Measurements from ENCODE around the gene CBX1.

The CBX1 gene

DNA sequence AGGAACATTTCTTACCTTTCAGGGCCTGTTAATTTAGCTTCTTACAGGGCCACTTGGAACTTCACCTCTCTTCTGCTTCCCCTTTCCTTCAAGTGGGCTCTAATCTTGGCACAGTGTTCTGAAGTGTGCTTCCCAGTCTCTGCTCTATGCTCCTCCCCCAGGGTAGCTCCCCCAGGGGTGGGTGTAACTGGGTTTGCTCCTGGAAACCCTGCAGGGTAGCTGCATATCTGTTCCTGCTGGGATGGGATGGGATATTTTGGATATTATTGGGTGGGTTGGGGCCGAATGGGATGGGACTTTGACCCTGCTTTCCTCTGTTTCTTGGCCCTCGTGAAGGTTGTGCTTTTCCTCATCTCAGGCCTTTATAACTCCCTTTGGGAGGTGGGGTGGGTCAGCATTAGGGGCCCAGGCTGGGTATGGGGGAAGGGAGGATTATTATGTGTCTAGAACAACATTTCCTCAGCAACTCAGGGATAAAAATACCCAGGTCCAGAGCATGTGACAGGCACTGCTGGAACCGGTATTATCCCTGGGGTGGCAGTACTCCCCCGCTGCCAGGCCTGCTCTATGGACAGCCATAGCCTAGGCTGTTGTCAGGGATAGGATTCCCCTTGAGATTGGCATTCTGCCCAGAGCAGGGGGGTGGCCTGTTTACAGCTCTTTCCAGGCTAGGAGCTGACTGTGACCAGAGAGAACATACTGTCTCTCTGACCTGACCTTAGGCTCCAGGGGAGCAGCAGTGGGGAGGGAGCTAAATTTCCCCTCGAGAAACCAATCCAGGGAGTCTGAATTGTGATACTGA, 48.1 kb downstream of the CBX1 start:
- Histone ChIP-seq H3K4me3 (ENCODE audit: low read depth in 1 of 2, low read length in 1 of 2) (no peak overlapping the region), H3K36me3 (peaks cover 78% of the 10 kb centered on the region), H3K9me3 (no peaks in the 10 kb centered on the region), H3K27me3 (no peaks in the 10 kb centered on the region), H3K4me1 (ENCODE audit: control insufficient read depth in 1 of 2, insufficient read depth in 1 of 2, low read depth in 1 of 2, low read length in 1 of 2) (peaks cover 22 to 25% of the 10 kb centered on the region in 2 experiments), H3K27ac (no peak overlapping the region)
- TF ChIP-seq CTCF (IDR thresholded peaks at IDR 0.05) = no peak

DNA sequence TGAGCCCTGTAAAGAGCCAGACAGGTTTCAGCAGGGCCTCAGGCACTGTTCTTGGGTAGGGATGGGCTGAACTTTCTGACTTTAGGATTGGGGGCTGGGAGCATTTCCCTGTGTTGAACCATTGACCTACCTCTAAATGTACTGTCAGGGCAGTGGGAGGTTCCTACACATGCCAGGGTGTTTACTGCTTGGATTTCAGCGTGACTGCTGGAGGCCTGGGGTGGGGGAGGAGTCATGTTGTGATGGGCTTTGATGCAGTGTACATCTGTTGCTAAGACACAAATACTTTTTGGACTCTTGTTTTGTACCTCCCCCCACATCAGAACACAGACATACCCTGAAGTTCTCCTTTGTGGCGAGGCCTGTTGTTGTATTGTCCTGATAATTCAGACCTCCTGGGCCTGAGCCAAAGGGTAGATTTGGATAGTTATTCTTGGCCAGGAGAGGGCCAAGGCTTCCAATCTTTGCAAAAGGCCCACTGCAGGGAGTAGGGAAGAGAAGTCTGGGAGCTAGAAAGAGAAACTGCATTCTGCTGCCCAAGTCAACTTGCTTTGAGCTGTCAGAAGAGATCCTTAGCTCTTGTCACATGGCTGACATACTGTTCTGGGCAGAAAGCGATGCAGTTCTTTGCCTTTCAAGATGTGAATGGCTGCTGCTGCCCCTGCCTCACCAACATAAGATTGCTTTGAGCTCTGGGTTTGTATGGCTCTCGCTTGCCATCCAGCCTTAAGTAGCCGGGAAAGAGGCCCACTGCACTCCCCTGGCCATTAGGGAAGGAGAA, 49.4 kb downstream of the CBX1 start:
- H3K27me3 ChIP-seq = no peaks in the 10 kb centered on the region
- no peak overlapping the region for H3K4me3 ChIP-seq (ENCODE audit: low read depth in 1 of 2, low read length in 1 of 2)
- peaks cover 65% of the 10 kb centered on the region for H3K36me3 ChIP-seq
- no peak overlapping the region for H3K27ac ChIP-seq
- TF ChIP-seq CTCF (IDR thresholded peaks at IDR 0.05) = no peak
- H3K4me1 ChIP-seq (ENCODE audit: control insufficient read depth in 1 of 2, insufficient read depth in 1 of 2, low read depth in 1 of 2, low read length in 1 of 2) = peaks cover 28 to 31% of the 10 kb centered on the region in 2 experiments
- H3K9me3 ChIP-seq = no peaks in the 10 kb centered on the region

GRCh38 chr17:48051283-48051682, 50.0 kb downstream of the CBX1 start:
- Histone ChIP-seq H3K4me1 (ENCODE audit: control insufficient read depth in 1 of 2, insufficient read depth in 1 of 2, low read depth in 1 of 2, low read length in 1 of 2) (peaks cover 31 to 33% of the 10 kb centered on the region in 2 experiments), H3K36me3 (peaks cover 59% of the 10 kb centered on the region), H3K27ac (no peak overlapping the region), H3K9me3 (no peaks in the 10 kb centered on the region), H3K4me3 (ENCODE audit: low read depth in 1 of 2, low read length in 1 of 2) (no peak overlapping the region), H3K27me3 (no peaks in the 10 kb centered on the region)
- no peak for TF ChIP-seq CTCF (IDR thresholded peaks at IDR 0.05)

- peaks cover 23 to 29% of the 10 kb centered on the region in 2 experiments for H3K4me1 ChIP-seq (ENCODE audit: control insufficient read depth in 1 of 2, insufficient read depth in 1 of 2, low read depth in 1 of 2, low read length in 1 of 2)
- H3K27ac ChIP-seq = peak overlapping the region; percentile 98
- H3K36me3 ChIP-seq = peaks cover 32% of the 10 kb centered on the region
- H3K27me3 ChIP-seq = peaks cover 5% of the 10 kb centered on the region
- H3K4me3 ChIP-seq (ENCODE audit: low read depth in 1 of 2, low read length in 1 of 2) = peak overlapping the region; percentile 84 to 96
- no peak for TF ChIP-seq CTCF (IDR thresholded peaks at IDR 0.05)
- H3K9me3 ChIP-seq = no peaks in the 10 kb centered on the region
Measured at GRCh38 chr17:48048384-48049126, 52.7 kb downstream of the CBX1 start.

- Histone ChIP-seq H3K27me3 (peaks cover 12% of the 10 kb centered on the region), H3K4me1 (ENCODE audit: control insufficient read depth in 1 of 2, insufficient read depth in 1 of 2, low read depth in 1 of 2, low read length in 1 of 2) (peaks cover 23 to 29% of the 10 kb centered on the region in 2 experiments), H3K9me3 (no peaks in the 10 kb centered on the region), H3K27ac (peak within 1 kb of the TSS; percentile 98), H3K4me3 (ENCODE audit: low read depth in 1 of 2, low read length in 1 of 2) (peak within 1 kb of the TSS; percentile 84 to 96), H3K36me3 (peaks cover 25% of the 10 kb centered on the region)
- peak; percentile 38 for TF ChIP-seq CTCF (IDR thresholded peaks at IDR 0.05)
Measured at GRCh38 chr17:48047741-48048383, 53.4 kb downstream of the CBX1 start, which contains the start of gene NFE2L1. NFE2L1 (plus strand) TSS chr17:48048359; CDS start chr17:48051119, 2,760 bp downstream.
